GM23338 (cell line): ENCODE data around the gene TRIM38. TPM values are rescaled to one million over a fixed set of nuclear protein-coding genes. Genes with fewer than 3 reads are reported as not detected.

Experiments used
- ATAC-seq: fragments of 200-7000 bp; cut with Tn5 transposase; 3 replicates; pipeline ENCODE4 v1.9.1; 2020
- DNase-seq: peaks from one replicate; pipeline ENCODE4 v3.0.0-alpha.2; 2015; ENCODE audit warnings: low spot score
- H2AFZ ChIP-seq: fragments of 200-600 bp; sonication (generic); 2 replicates; pipeline ENCODE4 v1.8.0; 2016; ENCODE audit warnings: antibody characterized with exemption, mild to moderate bottlenecking, moderate library complexity
- H3F3A ChIP-seq: fragments of 200-600 bp; sonication (generic); replicated peaks from 2 replicates; pipeline ENCODE4 v1.8.0; 2017; ENCODE audit warnings: antibody characterized with exemption, mixed run types, low read depth
- H3K27ac ChIP-seq: fragments of 200-600 bp; sonication (generic); 2 replicates; pipeline ENCODE4 v1.6.1; 2016; ENCODE audit warnings: low read depth
- H3K27me3 ChIP-seq: fragments of 200-600 bp; sonication (generic); 2 replicates; pipeline ENCODE4 v1.8.0; 2016; ENCODE audit warnings: mild to moderate bottlenecking, mixed run types, moderate library complexity; ENCODE audit not compliant: insufficient read depth
- H3K36me3 ChIP-seq: fragments of 200-600 bp; sonication (generic); 2 replicates; pipeline ENCODE4 v1.8.0; 2016; ENCODE audit warnings: mild to moderate bottlenecking; ENCODE audit not compliant: insufficient read depth
- H3K4me1 ChIP-seq: fragments of 200-600 bp; sonication (generic); 2 replicates; pipeline ENCODE4 v1.8.0; 2016; ENCODE audit warnings: mild to moderate bottlenecking, moderate library complexity; ENCODE audit not compliant: insufficient read depth
- H3K4me2 ChIP-seq: fragments of 200-600 bp; sonication (generic); 2 replicates; pipeline ENCODE4 v1.7.1; 2017; ENCODE audit warnings: mixed run types
- H3K4me3 ChIP-seq: fragments of 200-600 bp; sonication (generic); 2 replicates; pipeline ENCODE4 v1.6.1; 2016; ENCODE audit warnings: mixed run types
- H3K79me2 ChIP-seq: fragments of 200-600 bp; sonication (generic); replicated peaks from 2 replicates; pipeline ENCODE4 v1.8.0; 2017; ENCODE audit warnings: mild to moderate bottlenecking; ENCODE audit not compliant: insufficient read depth
- H3K9me2 ChIP-seq: fragments of 200-600 bp; sonication (generic); 2 replicates; pipeline ENCODE4 v1.8.0; 2017; ENCODE audit not compliant: insufficient read depth
- H4K20me1 ChIP-seq: fragments of 200-600 bp; sonication (generic); replicated peaks from 2 replicates; pipeline ENCODE4 v1.8.0; 2017; ENCODE audit warnings: mild to moderate bottlenecking; ENCODE audit not compliant: insufficient read depth
- H3K27ac Mint-ChIP-seq: 2 replicates; pipeline ENCODE4 v1.8.0; 2020; ENCODE audit warnings: inconsistent platforms, mild to moderate bottlenecking, moderate library complexity, mixed read lengths
- H3K27me3 Mint-ChIP-seq: 3 replicates; pipeline ENCODE4 v1.8.0; 2022; ENCODE audit warnings: low read depth, mild to moderate bottlenecking, moderate library complexity, mixed read lengths, inconsistent platforms; ENCODE audit not compliant: insufficient read depth, poor library complexity
- H3K36me3 Mint-ChIP-seq: 3 replicates; pipeline ENCODE4 v1.8.0; 2021; ENCODE audit warnings: low read depth, mild to moderate bottlenecking, inconsistent platforms, moderate library complexity, mixed read lengths
- H3K4me1 Mint-ChIP-seq: 3 replicates; pipeline ENCODE4 v1.8.0; 2020; ENCODE audit warnings: mild to moderate bottlenecking, inconsistent platforms, mixed read lengths
- H3K4me3 Mint-ChIP-seq: 3 replicates; pipeline ENCODE4 v1.8.0; 2021; ENCODE audit warnings: moderate library complexity, mild to moderate bottlenecking, inconsistent platforms, mixed read lengths
- H3K9me3 Mint-ChIP-seq: 3 replicates; pipeline ENCODE4 v1.8.0; 2020; ENCODE audit warnings: moderate library complexity, mild to moderate bottlenecking, inconsistent platforms, mixed read lengths
- ETS1 ChIP-seq: IDR thresholded peaks from 2 replicates; pipeline ENCODE4 v1.6.1; 2016; ENCODE audit warnings: antibody characterized with exemption
- EZH2 ChIP-seq: fragments of 200-600 bp; sonication (generic); IDR thresholded peaks from one replicate; pipeline ENCODE4 v1.8.0; 2017; ENCODE audit warnings: antibody characterized with exemption, mild to moderate bottlenecking, low read depth; ENCODE audit not compliant: unreplicated experiment
- EZH2phosphoT487 ChIP-seq: fragments of 200-600 bp; sonication (generic); IDR thresholded peaks from one replicate; pipeline ENCODE4 v1.8.1; 2018; ENCODE audit warnings: antibody characterized with exemption; ENCODE audit not compliant: unreplicated experiment
- JUNB ChIP-seq: IDR thresholded peaks from one replicate; pipeline ENCODE4 v1.6.1; 2016; ENCODE audit warnings: antibody characterized with exemption; ENCODE audit not compliant: unreplicated experiment
- NANOG ChIP-seq: IDR thresholded peaks from 2 replicates; pipeline ENCODE4 v1.6.1; 2016; ENCODE audit warnings: antibody characterized with exemption, borderline replicate concordance
- POLR2AphosphoS5 ChIP-seq: IDR thresholded peaks from 2 replicates; pipeline ENCODE4 v1.6.1; 2016; ENCODE audit warnings: antibody characterized with exemption, low read depth
- STAT1 ChIP-seq: IDR thresholded peaks from one replicate; pipeline ENCODE4 v1.6.1; 2016; ENCODE audit warnings: antibody characterized with exemption; ENCODE audit not compliant: unreplicated experiment
- ZNF114 ChIP-seq: fragments of 250-450 bp; sonication (Bioruptor Pico); IDR thresholded peaks from 2 replicates; pipeline ENCODE4 v1.5.0; 2020; ENCODE audit warnings: mild to moderate bottlenecking, moderate library complexity
- ZNF331 ChIP-seq: fragments of 250-450 bp; sonication (Bioruptor Pico); IDR thresholded peaks from 2 replicates; pipeline ENCODE4 v1.5.0; 2020; ENCODE audit warnings: low read depth, mild to moderate bottlenecking, moderate library complexity
- polyA plus RNA-seq: library from polyadenylated mRNA; unstranded; fragments of >200 nt; fragmentation: Nextera tagmentation; extraction: Ambion mirVana; gene quantifications from 2 replicates; pipeline ENCODE4 v1.2.1, GENCODE V29; 2016
- total RNA-seq: library from RNA; depleted of rRNA; stranded (reverse); fragments of >200 nt; shearing (Covaris generic); gene quantifications from 2 replicates; pipeline ENCODE4 v1.2.3, GENCODE V29; 2014
- TF ChIP-seq, protein P1 (sequence below): fragments of 250-450 bp; sonication (Bioruptor Pico); IDR thresholded peaks from 2 replicates; pipeline ENCODE4 v1.5.0; 2020; ENCODE audit warnings: mild to moderate bottlenecking, moderate library complexity
- TF ChIP-seq, protein P2 (sequence below), 2 experiments: fragments of 200-600 bp in 1 of 2; sonication (generic) in 1 of 2; conservative IDR thresholded peaks; 2 replicates each; pipeline versions ENCODE4 v1.5.1 to v1.6.1; 2016 to 2017; ENCODE audit warnings: antibody characterized with exemption in 2 of 2, low read depth in 2 of 2, mild to moderate bottlenecking in 2 of 2, moderate library complexity in 1 of 2

TRIM38 gene
- total and polyA plus RNA-seq, 2 experiments from 2014 or later = 0.66 to 0.82 TPM

DNA sequence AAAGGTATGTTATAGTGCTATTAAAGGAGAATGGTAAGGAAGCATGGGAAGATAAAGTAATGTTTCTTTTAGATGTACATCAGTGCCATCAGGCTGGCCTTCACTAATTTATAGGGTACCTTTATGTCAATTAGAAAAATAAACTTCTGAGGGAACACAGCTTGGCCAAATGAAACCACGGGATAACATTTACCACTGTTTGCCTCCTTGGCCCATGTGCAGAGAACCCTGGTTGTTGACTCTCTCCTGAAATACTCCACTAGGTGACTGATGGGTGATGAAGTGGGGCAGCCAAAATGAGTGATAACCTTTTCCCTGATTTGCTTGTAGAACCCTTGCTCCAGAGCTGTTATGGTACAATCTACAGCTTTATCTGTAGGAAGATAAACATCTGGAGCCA, 9.5 kb downstream of the TRIM38 start:
- peaks cover 5% of the 10 kb centered on the region; the same call in 1 of the 2 replicates for H3K27me3 ChIP-seq
- H3K9me2 ChIP-seq = peaks cover 9% of the 10 kb centered on the region; the same call in 1 of the 2 replicates
- no peaks in the 10 kb centered on the region for H3K79me2 ChIP-seq
- H3F3A ChIP-seq = no peaks in the 10 kb centered on the region
- H3K4me2 ChIP-seq = no peak overlapping the region
- H2AFZ ChIP-seq = no peak overlapping the region
- TF ChIP-seq NANOG (no peak), STAT1 (no peak), POLR2AphosphoS5 (no peak), ZNF114 (CRISPR knock-in tag) (no peak), ZNF331 (no peak), EZH2phosphoT487 (no peak), EZH2 (no peak)
- H3K27ac ChIP-seq = no peak overlapping the region
- H3K4me1 ChIP-seq = peaks cover 16% of the 10 kb centered on the region
- Mint-ChIP-seq H3K9me3 (no peaks in the 10 kb centered on the region), H3K36me3 (peaks cover 23% of the 10 kb centered on the region), H3K27me3 (peaks cover 3% of the 10 kb centered on the region), H3K4me3 (no peak overlapping the region), H3K27ac (no peak overlapping the region), H3K4me1 (peaks cover 4% of the 10 kb centered on the region)
- ATAC-seq (no peak), DNase-seq (no peak)
- H3K36me3 ChIP-seq = no peaks in the 10 kb centered on the region; the same call in 1 of the 2 replicates
- H4K20me1 ChIP-seq = no peaks in the 10 kb centered on the region
- H3K4me3 ChIP-seq = no peak overlapping the region

- Mint-ChIP-seq H3K9me3 (no peaks in the 10 kb centered on the region), H3K27ac (no peak overlapping the region), H3K27me3 (no peaks in the 10 kb centered on the region), H3K4me3 (no peak overlapping the region), H3K36me3 (peaks cover 16% of the 10 kb centered on the region), H3K4me1 (no peaks in the 10 kb centered on the region)
- DNase-seq = peak; percentile 5
- Histone ChIP-seq H4K20me1 (no peaks in the 10 kb centered on the region), H3K4me2 (no peak overlapping the region), H3K9me2 (0 out of 2 replicates have a peak, but pooled peaks cover 8% of the 10 kb centered on the region), H3K4me1 (peaks cover 13% of the 10 kb centered on the region), H2AFZ (no peak overlapping the region), H3F3A (no peaks in the 10 kb centered on the region), H3K4me3 (no peak overlapping the region), H3K79me2 (no peaks in the 10 kb centered on the region), H3K27me3 (peaks cover 1% of the 10 kb centered on the region; the same call in 1 of the 2 replicates), H3K36me3 (no peaks in the 10 kb centered on the region; the same call in 1 of the 2 replicates), H3K27ac (no peak overlapping the region)
- ATAC-seq = no peak
- TF ChIP-seq STAT1 (no peak), ZNF331 (no peak), NANOG (no peak), ETS1 (no peak), JUNB (no peak), EZH2 (no peak)
- TF ChIP-seq, protein P1, sequence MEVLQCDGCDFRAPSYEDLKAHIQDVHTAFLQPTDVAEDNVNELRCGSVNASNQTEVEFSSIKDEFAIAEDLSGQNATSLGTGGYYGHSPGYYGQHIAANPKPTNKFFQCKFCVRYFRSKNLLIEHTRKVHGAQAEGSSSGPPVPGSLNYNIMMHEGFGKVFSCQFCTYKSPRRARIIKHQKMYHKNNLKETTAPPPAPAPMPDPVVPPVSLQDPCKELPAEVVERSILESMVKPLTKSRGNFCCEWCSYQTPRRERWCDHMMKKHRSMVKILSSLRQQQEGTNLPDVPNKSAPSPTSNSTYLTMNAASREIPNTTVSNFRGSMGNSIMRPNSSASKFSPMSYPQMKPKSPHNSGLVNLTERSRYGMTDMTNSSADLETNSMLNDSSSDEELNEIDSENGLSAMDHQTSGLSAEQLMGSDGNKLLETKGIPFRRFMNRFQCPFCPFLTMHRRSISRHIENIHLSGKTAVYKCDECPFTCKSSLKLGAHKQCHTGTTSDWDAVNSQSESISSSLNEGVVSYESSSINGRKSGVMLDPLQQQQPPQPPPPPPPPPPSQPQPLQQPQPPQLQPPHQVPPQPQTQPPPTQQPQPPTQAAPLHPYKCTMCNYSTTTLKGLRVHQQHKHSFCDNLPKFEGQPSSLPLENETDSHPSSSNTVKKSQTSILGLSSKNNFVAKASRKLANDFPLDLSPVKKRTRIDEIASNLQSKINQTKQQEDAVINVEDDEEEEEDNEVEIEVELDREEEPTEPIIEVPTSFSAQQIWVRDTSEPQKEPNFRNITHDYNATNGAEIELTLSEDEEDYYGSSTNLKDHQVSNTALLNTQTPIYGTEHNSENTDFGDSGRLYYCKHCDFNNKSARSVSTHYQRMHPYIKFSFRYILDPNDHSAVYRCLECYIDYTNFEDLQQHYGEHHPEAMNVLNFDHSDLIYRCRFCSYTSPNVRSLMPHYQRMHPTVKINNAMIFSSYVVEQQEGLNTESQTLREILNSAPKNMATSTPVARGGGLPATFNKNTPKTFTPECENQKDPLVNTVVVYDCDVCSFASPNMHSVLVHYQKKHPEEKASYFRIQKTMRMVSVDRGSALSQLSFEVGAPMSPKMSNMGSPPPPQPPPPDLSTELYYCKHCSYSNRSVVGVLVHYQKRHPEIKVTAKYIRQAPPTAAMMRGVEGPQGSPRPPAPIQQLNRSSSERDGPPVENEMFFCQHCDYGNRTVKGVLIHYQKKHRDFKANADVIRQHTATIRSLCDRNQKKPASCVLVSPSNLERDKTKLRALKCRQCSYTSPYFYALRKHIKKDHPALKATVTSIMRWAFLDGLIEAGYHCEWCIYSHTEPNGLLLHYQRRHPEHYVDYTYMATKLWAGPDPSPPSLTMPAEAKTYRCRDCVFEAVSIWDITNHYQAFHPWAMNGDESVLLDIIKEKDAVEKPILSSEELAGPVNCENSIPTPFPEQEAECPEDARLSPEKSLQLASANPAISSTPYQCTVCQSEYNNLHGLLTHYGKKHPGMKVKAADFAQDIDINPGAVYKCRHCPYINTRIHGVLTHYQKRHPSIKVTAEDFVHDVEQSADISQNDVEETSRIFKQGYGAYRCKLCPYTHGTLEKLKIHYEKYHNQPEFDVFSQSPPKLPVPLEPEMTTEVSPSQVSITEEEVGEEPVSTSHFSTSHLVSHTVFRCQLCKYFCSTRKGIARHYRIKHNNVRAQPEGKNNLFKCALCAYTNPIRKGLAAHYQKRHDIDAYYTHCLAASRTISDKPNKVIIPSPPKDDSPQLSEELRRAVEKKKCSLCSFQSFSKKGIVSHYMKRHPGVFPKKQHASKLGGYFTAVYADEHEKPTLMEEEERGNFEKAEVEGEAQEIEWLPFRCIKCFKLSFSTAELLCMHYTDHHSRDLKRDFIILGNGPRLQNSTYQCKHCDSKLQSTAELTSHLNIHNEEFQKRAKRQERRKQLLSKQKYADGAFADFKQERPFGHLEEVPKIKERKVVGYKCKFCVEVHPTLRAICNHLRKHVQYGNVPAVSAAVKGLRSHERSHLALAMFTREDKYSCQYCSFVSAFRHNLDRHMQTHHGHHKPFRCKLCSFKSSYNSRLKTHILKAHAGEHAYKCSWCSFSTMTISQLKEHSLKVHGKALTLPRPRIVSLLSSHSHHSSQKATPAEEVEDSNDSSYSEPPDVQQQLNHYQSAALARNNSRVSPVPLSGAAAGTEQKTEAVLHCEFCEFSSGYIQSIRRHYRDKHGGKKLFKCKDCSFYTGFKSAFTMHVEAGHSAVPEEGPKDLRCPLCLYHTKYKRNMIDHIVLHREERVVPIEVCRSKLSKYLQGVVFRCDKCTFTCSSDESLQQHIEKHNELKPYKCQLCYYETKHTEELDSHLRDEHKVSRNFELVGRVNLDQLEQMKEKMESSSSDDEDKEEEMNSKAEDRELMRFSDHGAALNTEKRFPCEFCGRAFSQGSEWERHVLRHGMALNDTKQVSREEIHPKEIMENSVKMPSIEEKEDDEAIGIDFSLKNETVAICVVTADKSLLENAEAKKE (CRISPR knock-in tag) = no peak
- TF ChIP-seq, protein P2, sequence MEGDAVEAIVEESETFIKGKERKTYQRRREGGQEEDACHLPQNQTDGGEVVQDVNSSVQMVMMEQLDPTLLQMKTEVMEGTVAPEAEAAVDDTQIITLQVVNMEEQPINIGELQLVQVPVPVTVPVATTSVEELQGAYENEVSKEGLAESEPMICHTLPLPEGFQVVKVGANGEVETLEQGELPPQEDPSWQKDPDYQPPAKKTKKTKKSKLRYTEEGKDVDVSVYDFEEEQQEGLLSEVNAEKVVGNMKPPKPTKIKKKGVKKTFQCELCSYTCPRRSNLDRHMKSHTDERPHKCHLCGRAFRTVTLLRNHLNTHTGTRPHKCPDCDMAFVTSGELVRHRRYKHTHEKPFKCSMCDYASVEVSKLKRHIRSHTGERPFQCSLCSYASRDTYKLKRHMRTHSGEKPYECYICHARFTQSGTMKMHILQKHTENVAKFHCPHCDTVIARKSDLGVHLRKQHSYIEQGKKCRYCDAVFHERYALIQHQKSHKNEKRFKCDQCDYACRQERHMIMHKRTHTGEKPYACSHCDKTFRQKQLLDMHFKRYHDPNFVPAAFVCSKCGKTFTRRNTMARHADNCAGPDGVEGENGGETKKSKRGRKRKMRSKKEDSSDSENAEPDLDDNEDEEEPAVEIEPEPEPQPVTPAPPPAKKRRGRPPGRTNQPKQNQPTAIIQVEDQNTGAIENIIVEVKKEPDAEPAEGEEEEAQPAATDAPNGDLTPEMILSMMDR (conservative IDR thresholded peaks at IDR 0.05; ENCODE audit: low read depth in 2 of 2) = no peak
These were observed 10.3 kb downstream of the TRIM38 start for GRCh38 chr6:25972902-25973301.
